GM23248 (cell line): ENCODE data around the gene IFT88. TPM values are rescaled to one million over a fixed set of nuclear protein-coding genes. Genes with fewer than 3 reads are reported as not detected.

Experiments
- DNase-seq: peaks from one replicate; pipeline ENCODE4 v3.0.0-alpha.2; 2015
- H2AFZ ChIP-seq: fragments of 200-600 bp; sonication (generic); 2 replicates; pipeline ENCODE4 v1.6.1; 2016; ENCODE audit warnings: antibody characterized with exemption
- H3F3A ChIP-seq: fragments of 200-600 bp; sonication (generic); 2 replicates; pipeline ENCODE4 v1.6.1; 2016; ENCODE audit warnings: mild to moderate bottlenecking, antibody characterized with exemption, mixed run types; ENCODE audit not compliant: insufficient read depth
- H3K27ac ChIP-seq: fragments of 200-600 bp; sonication (generic); 2 replicates; pipeline ENCODE4 v1.5.1; 2016; ENCODE audit warnings: mild to moderate bottlenecking
- H3K27me3 ChIP-seq: fragments of 200-600 bp; sonication (generic); replicated peaks from 2 replicates; pipeline ENCODE4 v1.6.1; 2016; ENCODE audit warnings: mild to moderate bottlenecking; ENCODE audit not compliant: insufficient read depth
- H3K36me3 ChIP-seq: fragments of 200-600 bp; sonication (generic); 2 replicates; pipeline ENCODE4 v1.6.1; 2016; ENCODE audit warnings: low read depth, mild to moderate bottlenecking
- H3K4me1 ChIP-seq: fragments of 200-600 bp; sonication (generic); 2 replicates; pipeline ENCODE4 v1.6.1; 2016; ENCODE audit warnings: mild to moderate bottlenecking; ENCODE audit not compliant: insufficient read depth
- H3K4me2 ChIP-seq: fragments of 200-600 bp; sonication (generic); one replicate; pipeline ENCODE4 v1.6.1; 2016; ENCODE audit warnings: mild to moderate bottlenecking; ENCODE audit not compliant: unreplicated experiment
- H3K4me3 ChIP-seq: fragments of 200-600 bp; sonication (generic); 2 replicates; pipeline ENCODE4 v1.5.1; 2016; ENCODE audit warnings: mild to moderate bottlenecking
- H3K79me2 ChIP-seq: fragments of 200-600 bp; sonication (generic); 2 replicates; pipeline ENCODE4 v1.6.1; 2016; ENCODE audit warnings: mild to moderate bottlenecking; ENCODE audit not compliant: insufficient read depth
- H3K9ac ChIP-seq: fragments of 200-600 bp; sonication (generic); 2 replicates; pipeline ENCODE4 v1.6.1; 2016; ENCODE audit warnings: mild to moderate bottlenecking
- H3K9me2 ChIP-seq: fragments of 200-600 bp; sonication (generic); 2 replicates; pipeline ENCODE4 v1.6.1; 2016; ENCODE audit warnings: mixed run types, mild to moderate bottlenecking, moderate library complexity; ENCODE audit not compliant: insufficient read depth
- H3K9me3 ChIP-seq: fragments of 200-600 bp; sonication (generic); one replicate; pipeline ENCODE4 v1.6.1; 2017; ENCODE audit warnings: low read depth
- H4K20me1 ChIP-seq: fragments of 200-600 bp; sonication (generic); 2 replicates; pipeline ENCODE4 v1.6.0; 2016; ENCODE audit not compliant: insufficient read depth
- EZH2 ChIP-seq: fragments of 200-600 bp; sonication (generic); IDR thresholded peaks from 2 replicates; pipeline ENCODE4 v1.6.1; 2018; ENCODE audit warnings: antibody characterized with exemption, mild to moderate bottlenecking; ENCODE audit not compliant: insufficient read depth, poor library complexity, severe bottlenecking
- EZH2phosphoT487 ChIP-seq: fragments of 200-600 bp; sonication (generic); IDR thresholded peaks from 2 replicates; pipeline ENCODE4 v1.6.1; 2018; ENCODE audit warnings: antibody characterized with exemption, moderate library complexity, mild to moderate bottlenecking, low read depth; ENCODE audit not compliant: insufficient read depth
- WGBS, 2 experiments: methylation state at CpG; one replicate each; pipeline ENCODE4 v1.1.6; 2015 to 2017; ENCODE audit warnings: low lambda C conversion rate in 2 of 2, low coverage in 1 of 2; ENCODE audit errors: missing lambda C conversion rate in 2 of 2; 5-methylcytosine and 5-hydroxymethylcytosine counted together
- in situ Hi-C: fragments of 300-500 bp; cut with MboI; formaldehyde crosslinking; loops from 2 replicates; pipeline ENCODE4 v1.15.0; 2020
- polyA plus RNA-seq: library from polyadenylated mRNA; unstranded; fragments of >200 nt; fragmentation: Nextera tagmentation; extraction: Ambion mirVana; gene quantifications from 2 replicates; pipeline ENCODE4 v1.2.1, GENCODE V29; 2016
- total RNA-seq: library from RNA; depleted of rRNA; stranded (reverse); fragments of >200 nt; shearing (Covaris generic); gene quantifications from 2 replicates; pipeline ENCODE4 v1.2.3, GENCODE V29; 2014

Gene IFT88
- total and polyA plus RNA-seq, 2 experiments from 2014 or later = 10.3 to 11.4 TPM

DNA sequence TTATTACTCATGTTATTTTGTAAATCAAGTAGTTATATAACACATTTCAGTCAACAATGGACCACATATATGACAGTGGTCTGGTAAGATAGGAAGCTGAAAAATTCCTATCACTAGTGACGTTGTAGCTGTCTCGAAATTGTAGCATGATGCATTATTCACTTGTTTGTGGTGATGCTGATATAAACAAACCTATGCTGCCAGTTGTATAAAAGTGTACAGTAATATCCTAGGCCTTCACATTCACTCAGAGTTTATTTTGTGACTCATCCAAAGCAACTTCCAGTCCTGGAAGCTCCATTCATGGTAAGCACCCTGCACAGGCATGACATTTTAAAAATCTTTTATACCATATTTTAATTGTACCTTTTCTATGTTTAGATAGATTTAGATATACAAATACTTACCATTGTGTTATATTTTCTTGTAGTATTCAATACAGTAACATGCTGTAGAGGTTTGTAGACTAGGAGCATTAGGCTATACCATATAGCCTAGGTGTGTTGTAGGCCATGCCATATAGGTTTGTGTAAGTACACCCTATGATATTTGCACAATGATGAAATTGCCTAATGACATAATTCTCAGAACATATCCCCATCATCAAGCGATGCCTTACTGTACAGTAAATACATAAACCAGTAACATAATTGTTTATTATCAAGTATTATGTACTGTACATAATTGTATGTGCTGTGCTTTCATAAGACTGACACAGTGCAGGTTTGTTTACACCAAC is 49.3 kb downstream of the IFT88 start:
- Histone ChIP-seq H3K9me2 (no peaks in the 10 kb centered on the region), H3K27me3 (no peaks in the 10 kb centered on the region), H3K79me2 (no peaks in the 10 kb centered on the region), H3K4me3 (no peak overlapping the region), H3K27ac (no peak overlapping the region), H3K9me3 (no peaks in the 10 kb centered on the region), H3K36me3 (no peaks in the 10 kb centered on the region), H2AFZ (no peak overlapping the region), H3K4me1 (peaks cover 4% of the 10 kb centered on the region; the same call in 1 of the 2 replicates), H3F3A (peaks cover 5% of the 10 kb centered on the region; the same call in 1 of the 2 replicates), H3K4me2 (no peak overlapping the region), H3K9ac (no peak overlapping the region), H4K20me1 (no peaks in the 10 kb centered on the region)
- peak; percentile 86 for DNase-seq
- no peak for TF ChIP-seq EZH2
- in situ Hi-C loops = no loop called here
- 35% methylated on average over 3 of the region's 3 CpGs for WGBS, 2 experiments

DNA sequence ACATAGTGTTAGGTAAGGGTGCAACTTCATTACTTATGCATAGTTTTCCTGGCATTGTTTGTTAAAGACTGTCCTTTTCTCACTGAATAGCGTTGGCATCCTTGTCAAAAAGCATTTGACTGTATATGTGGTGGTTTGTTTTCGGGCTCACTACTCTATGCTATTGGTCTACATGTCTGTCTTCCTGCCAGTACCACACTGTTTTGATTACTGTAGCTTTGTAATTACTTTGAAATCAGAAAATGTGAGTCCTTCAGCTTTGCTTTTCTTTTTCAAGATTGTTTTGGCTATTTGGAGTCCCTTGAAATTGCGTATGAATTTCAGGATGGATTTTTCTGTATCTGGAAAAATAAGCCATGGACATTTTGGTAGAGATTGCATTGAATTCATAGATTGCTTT is 56.0 kb downstream of the IFT88 start:
- H3K4me1 ChIP-seq = no peaks in the 10 kb centered on the region
- 89 to 94% methylated on average over 3 of the region's 3 CpGs for WGBS, 2 experiments
- DNase-seq = no peak
- H3K27ac ChIP-seq = no peak overlapping the region
- H3K9me2 ChIP-seq = no peaks in the 10 kb centered on the region
- no peak overlapping the region for H3K4me2 ChIP-seq
- H3F3A ChIP-seq = no peaks in the 10 kb centered on the region
- TF ChIP-seq EZH2phosphoT487 (no peak), EZH2 (no peak)
- H3K9ac ChIP-seq = no peak overlapping the region
- in situ Hi-C loops = no loop called here
- no peaks in the 10 kb centered on the region for H3K79me2 ChIP-seq
- no peaks in the 10 kb centered on the region for H3K9me3 ChIP-seq
- H3K36me3 ChIP-seq = no peaks in the 10 kb centered on the region; the same call in 1 of the 2 replicates
- no peak overlapping the region for H3K4me3 ChIP-seq
- H3K27me3 ChIP-seq = no peaks in the 10 kb centered on the region
- no peak overlapping the region for H2AFZ ChIP-seq
- no peaks in the 10 kb centered on the region for H4K20me1 ChIP-seq

DNA sequence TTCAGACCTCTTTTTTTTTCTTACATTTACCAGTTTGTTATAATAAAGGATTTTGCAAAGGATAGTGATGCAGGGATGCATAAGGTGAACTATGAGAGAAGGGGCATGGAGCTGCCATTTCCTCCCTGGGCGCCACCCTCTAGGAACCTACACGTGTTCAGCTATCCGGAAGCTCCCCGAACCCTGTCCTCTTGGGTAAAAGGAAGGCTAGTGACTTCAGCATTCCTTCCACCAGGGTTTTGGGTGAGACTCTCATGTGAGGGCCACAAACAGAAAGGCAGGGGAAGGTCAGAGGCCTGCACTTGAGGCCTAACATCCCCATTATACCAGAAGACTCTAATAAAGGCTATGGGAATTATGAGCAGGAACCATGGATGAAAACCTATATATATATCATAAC is 57.3 kb downstream of the IFT88 start:
- Histone ChIP-seq H3K9ac (no peak overlapping the region), H3K4me1 (no peaks in the 10 kb centered on the region), H3K36me3 (no peaks in the 10 kb centered on the region; the same call in 1 of the 2 replicates), H3F3A (no peaks in the 10 kb centered on the region), H3K9me2 (no peaks in the 10 kb centered on the region), H3K4me2 (no peak overlapping the region), H3K27ac (no peak overlapping the region), H4K20me1 (no peaks in the 10 kb centered on the region), H3K27me3 (no peaks in the 10 kb centered on the region), H3K79me2 (no peaks in the 10 kb centered on the region), H3K4me3 (no peak overlapping the region), H3K9me3 (no peaks in the 10 kb centered on the region), H2AFZ (no peak overlapping the region)
- DNase-seq = no peak
- in situ Hi-C loops = no loop called here
- TF ChIP-seq EZH2phosphoT487 (no peak), EZH2 (no peak)
- 98 to 99% methylated on average over 4 of the region's 4 CpGs for WGBS, 2 experiments

DNA sequence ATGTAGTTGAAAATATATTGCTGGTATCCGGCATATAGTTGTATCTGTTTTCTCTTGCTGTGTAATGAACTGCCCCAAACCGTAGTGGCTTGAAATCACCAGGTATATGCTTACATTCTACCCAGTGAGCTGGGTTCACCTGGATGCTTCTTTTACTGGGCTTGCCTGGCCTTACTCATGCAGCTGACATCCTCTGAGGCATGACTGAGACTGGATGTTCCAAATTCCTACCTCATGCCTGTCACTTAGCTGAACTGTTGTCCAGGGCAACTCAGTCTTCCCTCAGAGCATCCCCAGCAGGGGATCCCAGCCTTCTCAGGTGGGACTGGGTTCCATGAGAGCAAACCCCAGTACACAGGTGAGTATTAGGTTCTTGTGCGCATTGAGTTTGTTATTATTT is 66.8 kb downstream of the IFT88 start:
- WGBS, 2 experiments = 96 to 99% methylated on average over 3 of the region's 3 CpGs
- H3K9me3 ChIP-seq = no peaks in the 10 kb centered on the region
- no peak overlapping the region for H3K4me2 ChIP-seq
- in situ Hi-C loops = no loop called here
- no peaks in the 10 kb centered on the region for H3K27me3 ChIP-seq
- no peak overlapping the region for H3K9ac ChIP-seq
- H3K79me2 ChIP-seq = no peaks in the 10 kb centered on the region
- no peaks in the 10 kb centered on the region for H3F3A ChIP-seq
- no peaks in the 10 kb centered on the region for H4K20me1 ChIP-seq
- H2AFZ ChIP-seq = no peak overlapping the region
- no peaks in the 10 kb centered on the region for H3K9me2 ChIP-seq
- no peaks in the 10 kb centered on the region for H3K36me3 ChIP-seq
- H3K4me3 ChIP-seq = no peak overlapping the region
- H3K27ac ChIP-seq = no peak overlapping the region
- TF ChIP-seq EZH2phosphoT487 (no peak), EZH2 (no peak)
- H3K4me1 ChIP-seq = no peaks in the 10 kb centered on the region
- no peak for DNase-seq

DNA sequence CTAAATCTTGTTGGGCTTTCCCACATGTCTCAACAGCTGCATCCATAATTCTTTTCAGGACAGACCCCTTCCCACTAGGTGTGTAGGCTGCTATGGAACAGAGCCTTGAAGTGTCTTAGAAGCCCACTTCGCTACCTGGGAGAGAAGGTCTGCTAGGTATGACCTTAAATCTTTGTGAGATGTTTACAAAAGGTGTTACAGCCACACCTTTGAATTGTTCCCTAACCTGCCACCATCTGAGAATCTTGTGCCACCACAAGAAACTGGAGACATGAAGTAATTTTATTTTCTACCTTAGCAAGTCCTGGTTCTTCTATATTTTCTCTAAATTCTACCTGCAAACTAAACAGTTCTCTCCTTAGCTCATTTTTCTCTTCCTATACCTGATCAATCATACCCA is 69.1 kb downstream of the IFT88 start:
- H3K4me3 ChIP-seq = no peak overlapping the region
- TF ChIP-seq EZH2 = no peak
- 96 to 100% methylated on average over 1 of the region's 1 CpG for WGBS, 2 experiments

More for the DNA sequence above, 69.1 kb downstream of the IFT88 start:
- Histone ChIP-seq H3K4me2 (no peak overlapping the region), H3K27ac (no peak overlapping the region), H3K4me1 (no peaks in the 10 kb centered on the region), H3K9ac (no peak overlapping the region), H3F3A (no peaks in the 10 kb centered on the region), H3K9me2 (no peaks in the 10 kb centered on the region), H3K27me3 (no peaks in the 10 kb centered on the region), H4K20me1 (no peaks in the 10 kb centered on the region), H3K36me3 (no peaks in the 10 kb centered on the region), H3K9me3 (no peaks in the 10 kb centered on the region), H2AFZ (no peak overlapping the region), H3K79me2 (no peaks in the 10 kb centered on the region)
- DNase-seq = no peak
- in situ Hi-C loops = no loop called here
